Activated naive CD4-positive, alpha-beta T cell treated with anti-CD3 and anti-CD28 coated beads, Interleukin-2, amount 50 U/mL, for 16 hours (primary cell): ENCODE measurements around the gene RBM10.

Experiments used
- DNase-seq: peaks from one replicate; pipeline ENCODE4 v3.0.0-alpha.2; 2020

Gene RBM10

DNA sequence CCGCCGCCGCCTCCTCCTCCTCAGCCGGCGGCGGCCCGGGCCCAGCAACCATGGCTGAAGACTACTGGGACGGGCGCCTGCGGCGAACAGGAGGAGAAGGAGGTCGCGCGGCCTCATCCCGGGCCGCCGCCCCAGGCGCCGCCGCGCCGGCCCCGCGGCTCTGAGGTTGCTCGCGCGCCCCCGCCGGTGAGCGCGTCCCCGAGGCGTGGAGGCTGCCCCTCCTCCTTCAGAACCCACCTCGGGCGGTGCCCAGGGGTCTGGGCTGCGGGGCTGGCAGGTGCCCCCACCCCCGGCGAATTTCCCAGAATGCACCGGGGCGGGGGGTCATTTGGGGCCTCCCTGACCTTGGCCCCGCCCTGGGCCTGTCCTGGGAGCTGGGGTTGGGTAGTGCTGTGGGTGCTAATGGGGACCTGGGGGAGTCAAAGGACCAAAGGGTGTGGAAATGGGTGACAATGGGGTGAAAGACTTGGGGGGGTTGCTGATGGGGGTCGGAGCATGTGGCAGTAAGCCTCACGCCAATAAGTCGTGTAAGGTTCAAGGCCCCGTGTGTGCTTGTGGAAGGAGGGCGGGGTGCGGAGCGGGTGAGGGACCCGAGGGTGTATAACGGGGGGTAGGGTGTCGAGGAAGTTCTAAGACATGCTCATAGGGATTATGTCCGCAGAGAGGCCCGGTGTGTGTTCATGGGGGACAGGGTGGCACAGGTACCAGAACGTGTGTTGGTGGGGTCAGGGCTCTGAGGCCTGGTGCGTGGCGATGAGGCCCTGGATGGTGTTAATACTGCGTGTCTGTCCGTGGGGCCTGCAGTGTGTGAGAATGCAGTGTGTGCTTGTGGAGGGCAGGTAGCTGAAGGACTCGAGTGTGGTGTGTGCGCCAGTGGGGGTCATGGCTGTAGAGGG lies 74.1 kb downstream of the RBM10 start:
- DNase-seq: peak; percentile 57

- DNase-seq: no peak
Observed at GRCh38 chrX:47221756-47222155, 76.7 kb downstream of the RBM10 start.

- DNase-seq: no peak
Observed at GRCh38 chrX:47222751-47223350, 77.8 kb downstream of the RBM10 start.

- DNase-seq: no peak
Observed at GRCh38 chrX:47223476-47224250, 78.6 kb downstream of the RBM10 start.

- no peak for DNase-seq
Observed at GRCh38 chrX:47224266-47224895, 79.4 kb downstream of the RBM10 start.

- DNase-seq: no peak
Observed at GRCh38 chrX:47224896-47225290, 79.9 kb downstream of the RBM10 start.

DNA sequence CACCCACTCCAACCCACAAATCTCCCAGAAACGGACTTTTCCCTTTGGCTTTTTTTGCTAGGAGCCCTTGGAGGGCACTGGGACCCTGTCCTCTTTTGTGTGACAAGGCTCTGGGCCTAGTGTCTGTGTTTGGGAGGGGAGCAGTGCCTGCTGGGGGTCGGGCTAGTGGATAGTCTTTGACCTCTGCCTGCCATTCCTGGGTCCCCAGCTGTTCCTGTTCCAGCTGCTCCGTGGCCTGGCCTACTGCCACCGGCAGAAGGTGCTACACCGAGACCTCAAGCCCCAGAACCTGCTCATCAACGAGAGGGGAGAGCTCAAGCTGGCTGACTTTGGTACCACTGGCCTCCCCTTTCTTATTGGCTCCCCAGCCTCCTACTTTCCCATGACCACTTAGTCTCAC lies 81.0 kb downstream of the RBM10 start:
- DNase-seq: no peak

DNA sequence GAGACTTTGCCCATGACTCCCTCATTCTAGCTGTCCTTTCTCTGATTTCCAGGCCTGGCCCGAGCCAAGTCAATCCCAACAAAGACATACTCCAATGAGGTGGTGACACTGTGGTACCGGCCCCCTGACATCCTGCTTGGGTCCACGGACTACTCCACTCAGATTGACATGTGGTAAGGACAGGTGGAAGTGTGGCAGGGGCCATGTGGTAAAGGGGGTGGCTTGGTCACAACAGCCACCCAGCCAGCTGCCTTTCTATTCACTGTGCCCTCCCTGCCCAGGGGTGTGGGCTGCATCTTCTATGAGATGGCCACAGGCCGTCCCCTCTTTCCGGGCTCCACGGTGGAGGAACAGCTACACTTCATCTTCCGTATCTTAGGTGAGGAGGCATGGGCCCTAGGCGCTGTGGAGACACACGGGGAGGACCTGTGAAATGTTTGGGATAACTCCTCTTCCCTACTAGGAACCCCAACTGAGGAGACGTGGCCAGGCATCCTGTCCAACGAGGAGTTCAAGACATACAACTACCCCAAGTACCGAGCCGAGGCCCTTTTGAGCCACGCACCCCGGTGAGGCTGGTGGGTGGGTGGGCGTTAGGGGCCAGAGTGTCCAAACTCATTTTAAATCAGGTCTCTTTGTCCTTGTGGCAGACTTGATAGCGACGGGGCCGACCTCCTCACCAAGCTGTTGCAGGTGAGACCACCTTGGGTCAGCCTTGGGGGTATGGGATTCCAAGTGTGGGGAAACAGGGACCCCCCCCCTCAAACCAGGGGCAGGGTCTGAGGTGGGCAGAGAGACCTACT lies 81.7 kb downstream of the RBM10 start:
- no peak for DNase-seq

GRCh38 chrX:47227334-47227583 lies 82.2 kb downstream of the RBM10 start:
- no peak for DNase-seq

- DNase-seq: no peak
Observed at GRCh38 chrX:47228550-47229270, 83.7 kb downstream of the RBM10 start.

GRCh38 chrX:47229427-47229826 lies 84.4 kb downstream of the RBM10 start:
- DNase-seq: no peak

DNA sequence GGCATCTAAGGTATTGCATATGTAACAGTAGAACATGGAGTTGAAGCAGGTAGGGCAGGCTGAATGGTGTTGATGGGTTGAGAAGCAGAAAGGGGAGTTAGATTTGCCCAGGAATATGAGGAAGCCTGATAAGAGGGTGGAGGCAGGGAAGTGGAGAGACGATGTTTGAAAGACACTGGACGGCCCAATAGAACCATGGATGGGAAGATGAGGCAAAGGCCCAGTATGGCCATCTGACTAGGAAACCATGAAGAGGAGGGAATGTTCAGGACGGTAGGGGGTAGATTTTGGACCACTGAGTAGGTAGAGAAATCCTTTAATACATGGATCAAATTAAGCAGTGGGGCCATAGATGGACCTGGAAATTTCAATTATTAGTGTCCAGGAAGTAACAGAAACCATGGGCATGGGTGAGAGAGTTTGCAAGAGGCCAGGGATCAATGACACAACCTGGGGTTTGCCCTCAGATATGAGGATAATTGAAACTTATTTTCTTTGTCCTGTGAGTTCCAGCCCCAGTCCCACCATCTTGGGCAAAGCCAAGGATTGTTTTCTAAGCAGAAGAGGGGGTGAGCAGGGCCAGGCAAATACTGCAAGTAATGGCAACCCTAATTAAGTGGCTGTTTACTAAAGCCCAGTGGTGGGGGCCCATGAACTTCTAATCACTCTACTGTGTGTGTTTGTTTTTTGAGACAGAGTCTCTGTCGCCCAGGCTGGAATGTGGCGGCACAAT lies 85.3 kb downstream of the RBM10 start:
- no peak for DNase-seq

- DNase-seq: no peak
Observed at GRCh38 chrX:47231167-47231566, 86.1 kb downstream of the RBM10 start.

DNA sequence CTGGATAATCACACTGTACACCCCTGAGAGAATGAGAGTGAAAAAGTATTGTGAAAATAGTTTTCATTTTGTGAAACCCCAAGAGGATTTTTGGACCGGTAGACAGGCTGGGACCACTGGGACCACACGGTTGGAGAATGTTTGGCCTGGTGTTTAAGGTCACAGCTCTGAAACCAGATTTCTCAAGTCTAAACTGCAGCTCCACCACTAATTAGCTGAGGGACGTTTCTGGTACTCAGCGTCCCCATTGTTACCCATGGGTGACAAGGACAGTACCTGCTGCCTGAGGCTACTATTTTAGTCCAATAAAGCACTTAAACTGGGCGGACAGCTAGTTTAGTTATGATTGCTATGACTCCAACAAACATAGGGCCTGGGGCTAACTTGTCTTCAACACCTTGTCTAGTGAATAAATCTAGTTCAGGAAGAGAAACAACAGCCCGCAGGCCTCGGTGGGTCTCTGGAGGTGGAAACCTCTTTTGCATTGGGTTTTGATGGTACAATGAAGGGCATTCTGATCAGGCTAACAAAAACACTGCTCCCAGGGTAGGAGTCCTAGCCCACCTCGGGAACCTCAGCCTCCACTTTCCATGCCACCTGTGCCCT lies 87.3 kb downstream of the RBM10 start:
- no peak for DNase-seq

- peak; percentile 29 for DNase-seq
Observed at GRCh38 chrX:47232803-47233332, 87.8 kb downstream of the RBM10 start, which contains the start of gene USP11. Gene USP11, plus strand, starts transcription at chrX:47233009. Its CDS starts 35 bp downstream, at chrX:47233044.

DNA sequence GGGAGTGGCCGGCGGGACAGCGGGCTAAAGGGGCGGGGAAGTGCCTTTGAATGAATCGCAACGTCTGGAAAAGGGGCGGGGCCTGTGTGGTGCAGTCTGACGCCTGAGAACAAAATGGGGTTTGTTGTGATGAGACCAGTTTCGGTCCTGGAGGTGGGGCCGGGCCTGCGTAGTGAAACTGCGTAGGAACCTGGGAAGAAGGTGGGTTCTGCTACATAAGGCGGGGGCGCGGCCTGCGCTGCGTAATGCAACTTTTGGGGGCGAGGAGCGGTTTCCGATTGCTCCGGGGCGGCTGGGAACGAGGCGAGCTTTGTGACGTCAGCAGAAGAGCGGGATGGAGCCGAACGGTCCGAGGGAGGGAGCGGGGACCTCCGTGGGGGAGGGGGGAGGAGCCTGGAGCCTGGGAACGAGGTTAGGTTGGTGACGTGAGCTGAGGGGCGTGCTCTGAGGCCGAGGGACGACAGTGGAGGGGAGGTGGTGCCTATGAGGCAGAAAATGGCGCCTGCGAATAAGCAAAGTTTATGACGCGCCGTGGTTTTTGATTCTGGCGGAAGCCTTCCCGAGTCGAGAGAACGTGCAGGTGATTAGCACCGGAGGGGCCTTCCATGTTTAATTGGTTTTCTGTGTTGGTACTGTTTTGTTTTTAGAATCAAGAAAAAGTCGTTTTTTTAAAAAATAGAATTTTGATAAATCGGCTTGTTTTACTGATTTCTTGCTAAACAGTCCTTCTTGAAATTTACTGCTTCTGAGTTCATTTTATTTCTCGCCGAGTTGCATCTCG lies 88.5 kb downstream of the RBM10 start:
- peak; percentile 91 for DNase-seq

GRCh38 chrX:47234583-47234982 lies 89.6 kb downstream of the RBM10 start:
- DNase-seq: no peak

GRCh38 chrX:47235691-47236103 lies 90.7 kb downstream of the RBM10 start:
- no peak for DNase-seq
